ENCODE results near the gene CCDC57. TPM values are rescaled to one million over a fixed set of nuclear protein-coding genes. Genes with fewer than 3 reads are reported as not detected.

Gene CCDC57
- total RNA-seq, 2 experiments from 2014 or later = 56.6 to 64.2 TPM

DNA sequence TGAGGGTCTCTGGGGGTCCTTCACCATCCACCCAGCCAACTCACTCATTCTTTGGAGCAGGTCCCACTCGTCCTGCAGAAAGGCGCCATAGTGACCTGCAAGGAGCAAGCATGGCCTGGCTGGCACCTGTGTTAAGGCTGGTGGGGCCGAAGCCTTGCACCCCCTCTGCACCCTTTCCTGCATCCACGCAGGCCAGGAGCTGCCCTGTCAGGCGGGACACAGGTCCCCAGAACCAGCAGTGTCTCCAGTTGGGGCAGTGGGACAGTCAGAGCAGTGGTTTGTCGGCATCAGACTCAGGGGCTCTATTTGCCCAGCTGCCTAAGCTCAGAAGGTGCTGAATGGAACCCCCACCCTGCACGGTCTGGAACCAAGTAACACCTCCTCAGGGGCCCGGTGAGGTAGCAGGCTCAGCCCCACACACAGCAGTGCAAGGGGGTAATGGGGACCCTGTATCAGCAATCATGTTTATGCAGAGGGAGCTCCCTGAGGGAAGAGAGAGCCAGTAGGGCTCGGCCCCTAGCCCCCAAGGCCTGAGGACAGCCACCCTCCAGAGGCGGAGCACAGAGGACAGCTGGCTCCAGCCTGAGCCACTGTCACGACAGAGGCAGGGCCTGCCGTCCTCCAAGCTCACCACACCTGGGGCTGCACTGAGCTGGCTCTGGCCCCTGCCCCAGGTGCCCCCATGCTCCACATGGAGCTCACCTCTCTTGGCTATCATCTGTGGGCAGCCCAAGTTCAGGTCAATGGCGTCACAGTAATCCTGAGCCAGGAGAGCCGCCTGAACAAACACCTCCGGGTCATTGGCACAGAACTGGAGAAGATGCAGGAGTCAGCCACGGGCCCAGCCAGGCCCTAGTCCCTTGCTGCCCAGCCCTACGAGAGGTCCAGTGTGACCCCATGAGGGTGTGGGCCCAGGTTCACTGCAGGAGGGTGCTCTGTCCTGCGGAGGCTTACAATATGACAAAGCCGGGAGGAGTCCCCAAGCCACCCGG is 148.9 kb downstream of the CCDC57 start:
- Mint-ChIP-seq H3K4me1 (ENCODE audit: low read depth) (peaks cover 14% of the 10 kb centered on the region), H3K27ac (peak overlapping the region; percentile 55), H3K4me3 (peak overlapping the region; percentile 75), H3K27me3 (no peaks in the 10 kb centered on the region), H3K9me3 (no peaks in the 10 kb centered on the region), H3K36me3 (ENCODE audit: low read depth) (peaks cover 1% of the 10 kb centered on the region)
- DNase-seq (no peak), ATAC-seq (no peak)
- ChIA-PET CTCF (no interaction called here), POLR2A (interaction anchor here (0.6 to 7.4 kb wide), 4 partner anchors 10 to 59 kb away, joined by 3 to 98 read pairs (median 4); partner anchors contain the start of genes GPS1 and RFNG)
- TF ChIP-seq, protein P1, sequence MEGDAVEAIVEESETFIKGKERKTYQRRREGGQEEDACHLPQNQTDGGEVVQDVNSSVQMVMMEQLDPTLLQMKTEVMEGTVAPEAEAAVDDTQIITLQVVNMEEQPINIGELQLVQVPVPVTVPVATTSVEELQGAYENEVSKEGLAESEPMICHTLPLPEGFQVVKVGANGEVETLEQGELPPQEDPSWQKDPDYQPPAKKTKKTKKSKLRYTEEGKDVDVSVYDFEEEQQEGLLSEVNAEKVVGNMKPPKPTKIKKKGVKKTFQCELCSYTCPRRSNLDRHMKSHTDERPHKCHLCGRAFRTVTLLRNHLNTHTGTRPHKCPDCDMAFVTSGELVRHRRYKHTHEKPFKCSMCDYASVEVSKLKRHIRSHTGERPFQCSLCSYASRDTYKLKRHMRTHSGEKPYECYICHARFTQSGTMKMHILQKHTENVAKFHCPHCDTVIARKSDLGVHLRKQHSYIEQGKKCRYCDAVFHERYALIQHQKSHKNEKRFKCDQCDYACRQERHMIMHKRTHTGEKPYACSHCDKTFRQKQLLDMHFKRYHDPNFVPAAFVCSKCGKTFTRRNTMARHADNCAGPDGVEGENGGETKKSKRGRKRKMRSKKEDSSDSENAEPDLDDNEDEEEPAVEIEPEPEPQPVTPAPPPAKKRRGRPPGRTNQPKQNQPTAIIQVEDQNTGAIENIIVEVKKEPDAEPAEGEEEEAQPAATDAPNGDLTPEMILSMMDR (IDR thresholded peaks at IDR 0.05) = no peak
- intact Hi-C loops (cut with micrococcal nuclease) = no loop called here

DNA sequence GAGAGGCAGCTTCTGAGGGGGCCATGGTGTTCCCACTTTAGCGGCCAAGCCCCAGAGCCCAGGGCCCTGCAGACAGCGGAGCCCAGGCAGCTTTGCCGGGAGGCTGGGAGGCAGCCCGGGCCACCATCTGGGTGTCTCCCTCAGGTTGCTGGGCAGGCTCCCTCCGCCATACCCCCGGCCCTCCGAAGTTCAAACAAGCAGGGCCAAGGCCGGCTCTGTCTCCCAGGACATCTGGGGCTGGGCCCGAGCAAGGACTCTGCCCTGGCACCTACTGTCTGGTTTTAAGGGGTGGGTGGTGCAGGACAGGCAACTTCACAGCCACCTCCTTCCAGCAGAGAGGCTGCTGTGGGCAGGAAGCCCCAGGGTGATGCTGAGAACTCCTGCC is 149.7 kb downstream of the CCDC57 start:
- Mint-ChIP-seq H3K27ac (no peak overlapping the region), H3K27me3 (no peaks in the 10 kb centered on the region), H3K9me3 (no peaks in the 10 kb centered on the region), H3K4me3 (no peak overlapping the region), H3K36me3 (ENCODE audit: low read depth) (peaks cover 1% of the 10 kb centered on the region), H3K4me1 (ENCODE audit: low read depth) (peaks cover 14% of the 10 kb centered on the region)
- CTCF ChIA-PET = no interaction called here
- POLR2A ChIA-PET = interaction anchor here (0.6 to 7.4 kb wide), 2 partner anchors 10 to 60 kb away, joined by 3 to 98 read pairs; partner anchors contain the start of genes GPS1 and RFNG
- ATAC-seq (no peak), DNase-seq (no peak)
- TF ChIP-seq, protein P1 (IDR thresholded peaks at IDR 0.05) = no peak
- intact Hi-C loops (cut with micrococcal nuclease) = no loop called here

- Mint-ChIP-seq H3K36me3 (ENCODE audit: low read depth) (peaks cover 1% of the 10 kb centered on the region), H3K4me1 (ENCODE audit: low read depth) (peaks cover 14% of the 10 kb centered on the region), H3K27ac (no peak overlapping the region), H3K9me3 (no peaks in the 10 kb centered on the region), H3K27me3 (no peaks in the 10 kb centered on the region), H3K4me3 (no peak overlapping the region)
- intact Hi-C loops (cut with micrococcal nuclease) = no loop called here
- TF ChIP-seq, protein P1 (IDR thresholded peaks at IDR 0.05) = no peak
- ChIA-PET CTCF (no interaction called here), POLR2A (interaction anchor here (0.9 to 7.4 kb wide), 2 partner anchors 10 to 14 kb away, joined by 6 to 98 read pairs; partner anchors contain the start of genes GPS1 and RFNG)
- no peak for ATAC-seq
- no peak for DNase-seq
Observed at GRCh38 chr17:82062076-82062983, 150.3 kb downstream of the CCDC57 start.

DNA sequence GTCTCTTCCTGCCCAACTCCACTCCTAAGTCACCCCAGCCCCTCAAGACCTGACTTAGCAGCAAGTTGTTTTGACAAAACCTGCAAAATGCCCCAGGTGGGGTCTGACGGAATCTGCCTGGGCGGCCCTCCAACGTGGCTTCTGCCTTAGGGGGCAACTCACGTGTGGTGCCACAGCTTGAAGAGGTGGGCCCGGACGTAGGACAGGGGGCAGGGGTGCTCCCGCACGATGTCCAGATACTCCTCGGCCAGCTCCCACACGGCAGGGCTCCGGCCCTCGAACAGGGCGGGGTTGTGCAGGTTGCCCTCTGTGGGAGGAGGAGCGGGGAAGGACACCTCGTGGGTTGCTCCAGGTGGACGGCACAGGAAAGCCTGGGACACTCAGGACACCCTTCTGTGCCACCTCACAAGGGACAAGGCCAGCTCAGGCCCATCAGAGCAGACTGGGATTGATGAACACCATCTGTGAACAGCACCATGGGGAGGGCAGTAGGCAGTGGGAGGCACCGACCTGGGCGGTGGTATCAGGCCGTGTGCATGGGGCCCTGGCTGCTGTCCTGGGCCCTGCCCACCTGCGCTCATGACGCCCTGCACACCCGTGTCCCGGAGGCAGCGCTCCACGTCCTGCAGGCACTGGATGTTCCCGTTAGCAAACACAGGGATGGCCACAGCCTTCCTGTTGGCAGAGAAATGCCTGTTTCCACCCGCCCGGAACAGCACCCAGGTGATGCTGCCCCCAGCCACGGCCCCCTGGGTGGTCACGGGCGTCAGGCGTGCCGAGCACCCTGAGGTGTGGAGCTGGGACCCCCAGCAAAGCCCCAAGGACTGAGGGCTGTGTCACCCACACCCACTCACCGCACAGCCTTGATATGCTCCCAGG is 151.4 kb downstream of the CCDC57 start:
- Mint-ChIP-seq H3K36me3 (ENCODE audit: low read depth) (peaks cover 1% of the 10 kb centered on the region), H3K27me3 (no peaks in the 10 kb centered on the region), H3K4me3 (no peak overlapping the region), H3K9me3 (no peaks in the 10 kb centered on the region), H3K27ac (no peak overlapping the region), H3K4me1 (ENCODE audit: low read depth) (peaks cover 11% of the 10 kb centered on the region)
- DNase-seq = no peak
- TF ChIP-seq, protein P1 (IDR thresholded peaks at IDR 0.05) = no peak
- ATAC-seq = no peak
- ChIA-PET CTCF (interaction anchor here (2.2 kb wide), 1 partner anchor 31 kb away, joined by 5 read pairs; no protein-coding TSS in a partner anchor), POLR2A (interaction anchor here (0.9 to 7.4 kb wide), 3 partner anchors 9 to 27 kb away, joined by 4 to 98 read pairs (median 6); partner anchors contain the start of genes GPS1 and RFNG)
- intact Hi-C loops (cut with micrococcal nuclease) = no loop called here

Data from activated CD8-positive, alpha-beta T cell treated with anti-CD3 and anti-CD28 coated beads for 36 hours (primary cell).